GM23338 (cell line): ENCODE data around the gene WDR33. TPM values are rescaled to one million over a fixed set of nuclear protein-coding genes. Genes with fewer than 3 reads are reported as not detected.

Experiments
- ATAC-seq: fragments of 200-7000 bp; cut with Tn5 transposase; 3 replicates; pipeline ENCODE4 v1.9.1; 2020
- DNase-seq: peaks from one replicate; pipeline ENCODE4 v3.0.0-alpha.2; 2015; ENCODE audit warnings: low spot score
- H2AFZ ChIP-seq: fragments of 200-600 bp; sonication (generic); 2 replicates; pipeline ENCODE4 v1.8.0; 2016; ENCODE audit warnings: antibody characterized with exemption, mild to moderate bottlenecking, moderate library complexity
- H3F3A ChIP-seq: fragments of 200-600 bp; sonication (generic); replicated peaks from 2 replicates; pipeline ENCODE4 v1.8.0; 2017; ENCODE audit warnings: antibody characterized with exemption, mixed run types, low read depth
- H3K27ac ChIP-seq: fragments of 200-600 bp; sonication (generic); 2 replicates; pipeline ENCODE4 v1.6.1; 2016; ENCODE audit warnings: low read depth
- H3K27me3 ChIP-seq: fragments of 200-600 bp; sonication (generic); 2 replicates; pipeline ENCODE4 v1.8.0; 2016; ENCODE audit warnings: mild to moderate bottlenecking, mixed run types, moderate library complexity; ENCODE audit not compliant: insufficient read depth
- H3K36me3 ChIP-seq: fragments of 200-600 bp; sonication (generic); 2 replicates; pipeline ENCODE4 v1.8.0; 2016; ENCODE audit warnings: mild to moderate bottlenecking; ENCODE audit not compliant: insufficient read depth
- H3K4me1 ChIP-seq: fragments of 200-600 bp; sonication (generic); 2 replicates; pipeline ENCODE4 v1.8.0; 2016; ENCODE audit warnings: mild to moderate bottlenecking, moderate library complexity; ENCODE audit not compliant: insufficient read depth
- H3K4me2 ChIP-seq: fragments of 200-600 bp; sonication (generic); 2 replicates; pipeline ENCODE4 v1.7.1; 2017; ENCODE audit warnings: mixed run types
- H3K4me3 ChIP-seq: fragments of 200-600 bp; sonication (generic); 2 replicates; pipeline ENCODE4 v1.6.1; 2016; ENCODE audit warnings: mixed run types
- H3K79me2 ChIP-seq: fragments of 200-600 bp; sonication (generic); replicated peaks from 2 replicates; pipeline ENCODE4 v1.8.0; 2017; ENCODE audit warnings: mild to moderate bottlenecking; ENCODE audit not compliant: insufficient read depth
- H3K9me2 ChIP-seq: fragments of 200-600 bp; sonication (generic); 2 replicates; pipeline ENCODE4 v1.8.0; 2017; ENCODE audit not compliant: insufficient read depth
- H4K20me1 ChIP-seq: fragments of 200-600 bp; sonication (generic); replicated peaks from 2 replicates; pipeline ENCODE4 v1.8.0; 2017; ENCODE audit warnings: mild to moderate bottlenecking; ENCODE audit not compliant: insufficient read depth
- H3K27ac Mint-ChIP-seq: 2 replicates; pipeline ENCODE4 v1.8.0; 2020; ENCODE audit warnings: inconsistent platforms, mild to moderate bottlenecking, moderate library complexity, mixed read lengths
- H3K27me3 Mint-ChIP-seq: 3 replicates; pipeline ENCODE4 v1.8.0; 2022; ENCODE audit warnings: low read depth, mild to moderate bottlenecking, moderate library complexity, mixed read lengths, inconsistent platforms; ENCODE audit not compliant: insufficient read depth, poor library complexity
- H3K36me3 Mint-ChIP-seq: 3 replicates; pipeline ENCODE4 v1.8.0; 2021; ENCODE audit warnings: low read depth, mild to moderate bottlenecking, inconsistent platforms, moderate library complexity, mixed read lengths
- H3K4me1 Mint-ChIP-seq: 3 replicates; pipeline ENCODE4 v1.8.0; 2020; ENCODE audit warnings: mild to moderate bottlenecking, inconsistent platforms, mixed read lengths
- H3K4me3 Mint-ChIP-seq: 3 replicates; pipeline ENCODE4 v1.8.0; 2021; ENCODE audit warnings: moderate library complexity, mild to moderate bottlenecking, inconsistent platforms, mixed read lengths
- H3K9me3 Mint-ChIP-seq: 3 replicates; pipeline ENCODE4 v1.8.0; 2020; ENCODE audit warnings: moderate library complexity, mild to moderate bottlenecking, inconsistent platforms, mixed read lengths
- CREB1 ChIP-seq: fragments of 250-450 bp; sonication (Bioruptor Pico); IDR thresholded peaks from 2 replicates; pipeline ENCODE4 v1.5.0; 2020; ENCODE audit warnings: low read depth, mild to moderate bottlenecking, moderate library complexity
- EZH2 ChIP-seq: fragments of 200-600 bp; sonication (generic); IDR thresholded peaks from one replicate; pipeline ENCODE4 v1.8.0; 2017; ENCODE audit warnings: antibody characterized with exemption, mild to moderate bottlenecking, low read depth; ENCODE audit not compliant: unreplicated experiment
- EZH2phosphoT487 ChIP-seq: fragments of 200-600 bp; sonication (generic); IDR thresholded peaks from one replicate; pipeline ENCODE4 v1.8.1; 2018; ENCODE audit warnings: antibody characterized with exemption; ENCODE audit not compliant: unreplicated experiment
- JUNB ChIP-seq: IDR thresholded peaks from one replicate; pipeline ENCODE4 v1.6.1; 2016; ENCODE audit warnings: antibody characterized with exemption; ENCODE audit not compliant: unreplicated experiment
- NANOG ChIP-seq: IDR thresholded peaks from 2 replicates; pipeline ENCODE4 v1.6.1; 2016; ENCODE audit warnings: antibody characterized with exemption, borderline replicate concordance
- STAT1 ChIP-seq: IDR thresholded peaks from one replicate; pipeline ENCODE4 v1.6.1; 2016; ENCODE audit warnings: antibody characterized with exemption; ENCODE audit not compliant: unreplicated experiment
- ZNF114 ChIP-seq: fragments of 250-450 bp; sonication (Bioruptor Pico); IDR thresholded peaks from 2 replicates; pipeline ENCODE4 v1.5.0; 2020; ENCODE audit warnings: mild to moderate bottlenecking, moderate library complexity
- ZNF331 ChIP-seq: fragments of 250-450 bp; sonication (Bioruptor Pico); IDR thresholded peaks from 2 replicates; pipeline ENCODE4 v1.5.0; 2020; ENCODE audit warnings: low read depth, mild to moderate bottlenecking, moderate library complexity
- polyA plus RNA-seq: library from polyadenylated mRNA; unstranded; fragments of >200 nt; fragmentation: Nextera tagmentation; extraction: Ambion mirVana; gene quantifications from 2 replicates; pipeline ENCODE4 v1.2.1, GENCODE V29; 2016
- total RNA-seq: library from RNA; depleted of rRNA; stranded (reverse); fragments of >200 nt; shearing (Covaris generic); gene quantifications from 2 replicates; pipeline ENCODE4 v1.2.3, GENCODE V29; 2014
- TF ChIP-seq, protein P1 (sequence below), 2 experiments: fragments of 200-600 bp in 1 of 2; sonication (generic) in 1 of 2; conservative IDR thresholded peaks; 2 replicates each; pipeline versions ENCODE4 v1.5.1 to v1.6.1; 2016 to 2017; ENCODE audit warnings: antibody characterized with exemption in 2 of 2, low read depth in 2 of 2, mild to moderate bottlenecking in 2 of 2, moderate library complexity in 1 of 2
- TF ChIP-seq, protein P2 (sequence below): fragments of 250-450 bp; sonication (Bioruptor Pico); IDR thresholded peaks from 2 replicates; pipeline ENCODE4 v1.5.0; 2020; ENCODE audit warnings: mild to moderate bottlenecking, moderate library complexity
- TF ChIP-seq, protein P3 (sequence below): IDR thresholded peaks from one replicate; pipeline ENCODE4 v1.6.1; 2018; ENCODE audit warnings: antibody characterized with exemption; ENCODE audit not compliant: unreplicated experiment
- TF ChIP-seq, protein P4 (sequence below): IDR thresholded peaks from 2 replicates; pipeline ENCODE4 v1.6.1; 2016; ENCODE audit warnings: antibody characterized with exemption

The WDR33 gene
- total and polyA plus RNA-seq, 2 experiments from 2014 or later: 37.2 to 54.7 TPM

DNA sequence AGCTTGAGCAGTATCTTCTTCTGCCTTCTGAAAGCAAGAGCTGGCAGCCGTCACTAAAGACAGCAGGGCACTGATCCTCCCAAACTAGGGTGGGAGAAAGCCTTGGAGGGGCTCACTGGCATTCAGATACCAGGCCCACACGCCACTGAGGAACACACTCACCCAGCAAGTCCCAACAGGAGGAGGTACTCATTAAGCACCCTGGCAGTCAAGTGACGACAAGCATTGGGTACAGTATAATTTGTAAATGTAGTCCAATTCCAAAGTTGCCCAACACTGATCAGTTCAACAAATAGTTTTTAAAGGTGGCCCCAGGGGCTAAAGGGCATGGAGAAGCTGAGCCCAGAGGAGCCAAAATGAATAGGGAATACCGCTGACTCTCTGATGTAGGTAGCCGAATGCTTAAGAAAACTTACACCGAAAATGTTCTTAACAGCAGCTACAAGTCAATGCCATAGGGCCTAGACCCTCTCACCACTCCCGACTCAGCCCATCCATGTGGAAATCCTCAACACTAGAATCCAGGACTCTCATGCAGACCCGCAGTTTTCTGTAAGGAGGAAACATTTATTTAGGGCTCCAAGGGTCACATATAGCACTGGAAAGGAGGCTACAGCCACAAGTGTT is 145.6 kb downstream of the WDR33 start:
- Mint-ChIP-seq H3K36me3 (no peaks in the 10 kb centered on the region), H3K27ac (no peak overlapping the region), H3K27me3 (peaks cover 27% of the 10 kb centered on the region), H3K4me3 (no peak overlapping the region; the same call in 2 of the 3 replicates), H3K4me1 (peaks cover 4% of the 10 kb centered on the region; the same call in 2 of the 3 replicates), H3K9me3 (no peaks in the 10 kb centered on the region; the same call in 2 of the 3 replicates)
- Histone ChIP-seq H3K9me2 (no peaks in the 10 kb centered on the region), H3K27ac (no peak overlapping the region), H3K4me2 (no peak overlapping the region), H3F3A (no peaks in the 10 kb centered on the region), H3K4me3 (no peak overlapping the region), H3K27me3 (peaks cover 38% of the 10 kb centered on the region), H3K4me1 (no peaks in the 10 kb centered on the region), H4K20me1 (no peaks in the 10 kb centered on the region), H2AFZ (no peak overlapping the region), H3K79me2 (no peaks in the 10 kb centered on the region), H3K36me3 (no peaks in the 10 kb centered on the region)
- TF ChIP-seq NANOG (no peak), EZH2phosphoT487 (no peak), ZNF331 (CRISPR knock-in tag) (no peak), CREB1 (CRISPR knock-in tag) (no peak), STAT1 (no peak), JUNB (no peak), EZH2 (no peak), ZNF114 (CRISPR knock-in tag) (no peak)
- TF ChIP-seq, protein P1, sequence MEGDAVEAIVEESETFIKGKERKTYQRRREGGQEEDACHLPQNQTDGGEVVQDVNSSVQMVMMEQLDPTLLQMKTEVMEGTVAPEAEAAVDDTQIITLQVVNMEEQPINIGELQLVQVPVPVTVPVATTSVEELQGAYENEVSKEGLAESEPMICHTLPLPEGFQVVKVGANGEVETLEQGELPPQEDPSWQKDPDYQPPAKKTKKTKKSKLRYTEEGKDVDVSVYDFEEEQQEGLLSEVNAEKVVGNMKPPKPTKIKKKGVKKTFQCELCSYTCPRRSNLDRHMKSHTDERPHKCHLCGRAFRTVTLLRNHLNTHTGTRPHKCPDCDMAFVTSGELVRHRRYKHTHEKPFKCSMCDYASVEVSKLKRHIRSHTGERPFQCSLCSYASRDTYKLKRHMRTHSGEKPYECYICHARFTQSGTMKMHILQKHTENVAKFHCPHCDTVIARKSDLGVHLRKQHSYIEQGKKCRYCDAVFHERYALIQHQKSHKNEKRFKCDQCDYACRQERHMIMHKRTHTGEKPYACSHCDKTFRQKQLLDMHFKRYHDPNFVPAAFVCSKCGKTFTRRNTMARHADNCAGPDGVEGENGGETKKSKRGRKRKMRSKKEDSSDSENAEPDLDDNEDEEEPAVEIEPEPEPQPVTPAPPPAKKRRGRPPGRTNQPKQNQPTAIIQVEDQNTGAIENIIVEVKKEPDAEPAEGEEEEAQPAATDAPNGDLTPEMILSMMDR (conservative IDR thresholded peaks at IDR 0.05; ENCODE audit: low read depth in 2 of 2): no peak
- TF ChIP-seq, protein P2, sequence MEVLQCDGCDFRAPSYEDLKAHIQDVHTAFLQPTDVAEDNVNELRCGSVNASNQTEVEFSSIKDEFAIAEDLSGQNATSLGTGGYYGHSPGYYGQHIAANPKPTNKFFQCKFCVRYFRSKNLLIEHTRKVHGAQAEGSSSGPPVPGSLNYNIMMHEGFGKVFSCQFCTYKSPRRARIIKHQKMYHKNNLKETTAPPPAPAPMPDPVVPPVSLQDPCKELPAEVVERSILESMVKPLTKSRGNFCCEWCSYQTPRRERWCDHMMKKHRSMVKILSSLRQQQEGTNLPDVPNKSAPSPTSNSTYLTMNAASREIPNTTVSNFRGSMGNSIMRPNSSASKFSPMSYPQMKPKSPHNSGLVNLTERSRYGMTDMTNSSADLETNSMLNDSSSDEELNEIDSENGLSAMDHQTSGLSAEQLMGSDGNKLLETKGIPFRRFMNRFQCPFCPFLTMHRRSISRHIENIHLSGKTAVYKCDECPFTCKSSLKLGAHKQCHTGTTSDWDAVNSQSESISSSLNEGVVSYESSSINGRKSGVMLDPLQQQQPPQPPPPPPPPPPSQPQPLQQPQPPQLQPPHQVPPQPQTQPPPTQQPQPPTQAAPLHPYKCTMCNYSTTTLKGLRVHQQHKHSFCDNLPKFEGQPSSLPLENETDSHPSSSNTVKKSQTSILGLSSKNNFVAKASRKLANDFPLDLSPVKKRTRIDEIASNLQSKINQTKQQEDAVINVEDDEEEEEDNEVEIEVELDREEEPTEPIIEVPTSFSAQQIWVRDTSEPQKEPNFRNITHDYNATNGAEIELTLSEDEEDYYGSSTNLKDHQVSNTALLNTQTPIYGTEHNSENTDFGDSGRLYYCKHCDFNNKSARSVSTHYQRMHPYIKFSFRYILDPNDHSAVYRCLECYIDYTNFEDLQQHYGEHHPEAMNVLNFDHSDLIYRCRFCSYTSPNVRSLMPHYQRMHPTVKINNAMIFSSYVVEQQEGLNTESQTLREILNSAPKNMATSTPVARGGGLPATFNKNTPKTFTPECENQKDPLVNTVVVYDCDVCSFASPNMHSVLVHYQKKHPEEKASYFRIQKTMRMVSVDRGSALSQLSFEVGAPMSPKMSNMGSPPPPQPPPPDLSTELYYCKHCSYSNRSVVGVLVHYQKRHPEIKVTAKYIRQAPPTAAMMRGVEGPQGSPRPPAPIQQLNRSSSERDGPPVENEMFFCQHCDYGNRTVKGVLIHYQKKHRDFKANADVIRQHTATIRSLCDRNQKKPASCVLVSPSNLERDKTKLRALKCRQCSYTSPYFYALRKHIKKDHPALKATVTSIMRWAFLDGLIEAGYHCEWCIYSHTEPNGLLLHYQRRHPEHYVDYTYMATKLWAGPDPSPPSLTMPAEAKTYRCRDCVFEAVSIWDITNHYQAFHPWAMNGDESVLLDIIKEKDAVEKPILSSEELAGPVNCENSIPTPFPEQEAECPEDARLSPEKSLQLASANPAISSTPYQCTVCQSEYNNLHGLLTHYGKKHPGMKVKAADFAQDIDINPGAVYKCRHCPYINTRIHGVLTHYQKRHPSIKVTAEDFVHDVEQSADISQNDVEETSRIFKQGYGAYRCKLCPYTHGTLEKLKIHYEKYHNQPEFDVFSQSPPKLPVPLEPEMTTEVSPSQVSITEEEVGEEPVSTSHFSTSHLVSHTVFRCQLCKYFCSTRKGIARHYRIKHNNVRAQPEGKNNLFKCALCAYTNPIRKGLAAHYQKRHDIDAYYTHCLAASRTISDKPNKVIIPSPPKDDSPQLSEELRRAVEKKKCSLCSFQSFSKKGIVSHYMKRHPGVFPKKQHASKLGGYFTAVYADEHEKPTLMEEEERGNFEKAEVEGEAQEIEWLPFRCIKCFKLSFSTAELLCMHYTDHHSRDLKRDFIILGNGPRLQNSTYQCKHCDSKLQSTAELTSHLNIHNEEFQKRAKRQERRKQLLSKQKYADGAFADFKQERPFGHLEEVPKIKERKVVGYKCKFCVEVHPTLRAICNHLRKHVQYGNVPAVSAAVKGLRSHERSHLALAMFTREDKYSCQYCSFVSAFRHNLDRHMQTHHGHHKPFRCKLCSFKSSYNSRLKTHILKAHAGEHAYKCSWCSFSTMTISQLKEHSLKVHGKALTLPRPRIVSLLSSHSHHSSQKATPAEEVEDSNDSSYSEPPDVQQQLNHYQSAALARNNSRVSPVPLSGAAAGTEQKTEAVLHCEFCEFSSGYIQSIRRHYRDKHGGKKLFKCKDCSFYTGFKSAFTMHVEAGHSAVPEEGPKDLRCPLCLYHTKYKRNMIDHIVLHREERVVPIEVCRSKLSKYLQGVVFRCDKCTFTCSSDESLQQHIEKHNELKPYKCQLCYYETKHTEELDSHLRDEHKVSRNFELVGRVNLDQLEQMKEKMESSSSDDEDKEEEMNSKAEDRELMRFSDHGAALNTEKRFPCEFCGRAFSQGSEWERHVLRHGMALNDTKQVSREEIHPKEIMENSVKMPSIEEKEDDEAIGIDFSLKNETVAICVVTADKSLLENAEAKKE (CRISPR knock-in tag): no peak
- TF ChIP-seq, protein P3, sequence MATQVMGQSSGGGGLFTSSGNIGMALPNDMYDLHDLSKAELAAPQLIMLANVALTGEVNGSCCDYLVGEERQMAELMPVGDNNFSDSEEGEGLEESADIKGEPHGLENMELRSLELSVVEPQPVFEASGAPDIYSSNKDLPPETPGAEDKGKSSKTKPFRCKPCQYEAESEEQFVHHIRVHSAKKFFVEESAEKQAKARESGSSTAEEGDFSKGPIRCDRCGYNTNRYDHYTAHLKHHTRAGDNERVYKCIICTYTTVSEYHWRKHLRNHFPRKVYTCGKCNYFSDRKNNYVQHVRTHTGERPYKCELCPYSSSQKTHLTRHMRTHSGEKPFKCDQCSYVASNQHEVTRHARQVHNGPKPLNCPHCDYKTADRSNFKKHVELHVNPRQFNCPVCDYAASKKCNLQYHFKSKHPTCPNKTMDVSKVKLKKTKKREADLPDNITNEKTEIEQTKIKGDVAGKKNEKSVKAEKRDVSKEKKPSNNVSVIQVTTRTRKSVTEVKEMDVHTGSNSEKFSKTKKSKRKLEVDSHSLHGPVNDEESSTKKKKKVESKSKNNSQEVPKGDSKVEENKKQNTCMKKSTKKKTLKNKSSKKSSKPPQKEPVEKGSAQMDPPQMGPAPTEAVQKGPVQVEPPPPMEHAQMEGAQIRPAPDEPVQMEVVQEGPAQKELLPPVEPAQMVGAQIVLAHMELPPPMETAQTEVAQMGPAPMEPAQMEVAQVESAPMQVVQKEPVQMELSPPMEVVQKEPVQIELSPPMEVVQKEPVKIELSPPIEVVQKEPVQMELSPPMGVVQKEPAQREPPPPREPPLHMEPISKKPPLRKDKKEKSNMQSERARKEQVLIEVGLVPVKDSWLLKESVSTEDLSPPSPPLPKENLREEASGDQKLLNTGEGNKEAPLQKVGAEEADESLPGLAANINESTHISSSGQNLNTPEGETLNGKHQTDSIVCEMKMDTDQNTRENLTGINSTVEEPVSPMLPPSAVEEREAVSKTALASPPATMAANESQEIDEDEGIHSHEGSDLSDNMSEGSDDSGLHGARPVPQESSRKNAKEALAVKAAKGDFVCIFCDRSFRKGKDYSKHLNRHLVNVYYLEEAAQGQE: no peak
- TF ChIP-seq, protein P4, sequence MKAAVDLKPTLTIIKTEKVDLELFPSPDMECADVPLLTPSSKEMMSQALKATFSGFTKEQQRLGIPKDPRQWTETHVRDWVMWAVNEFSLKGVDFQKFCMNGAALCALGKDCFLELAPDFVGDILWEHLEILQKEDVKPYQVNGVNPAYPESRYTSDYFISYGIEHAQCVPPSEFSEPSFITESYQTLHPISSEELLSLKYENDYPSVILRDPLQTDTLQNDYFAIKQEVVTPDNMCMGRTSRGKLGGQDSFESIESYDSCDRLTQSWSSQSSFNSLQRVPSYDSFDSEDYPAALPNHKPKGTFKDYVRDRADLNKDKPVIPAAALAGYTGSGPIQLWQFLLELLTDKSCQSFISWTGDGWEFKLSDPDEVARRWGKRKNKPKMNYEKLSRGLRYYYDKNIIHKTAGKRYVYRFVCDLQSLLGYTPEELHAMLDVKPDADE: no peak
- DNase-seq (no peak), ATAC-seq (no peak)
